ENCODE data around the gene DAD1. TPM values are rescaled to one million over a fixed set of nuclear protein-coding genes. Genes with fewer than 3 reads are reported as not detected.

Gene DAD1
- total RNA-seq, 1 donor from 2014 or later, result 255 TPM

DNA sequence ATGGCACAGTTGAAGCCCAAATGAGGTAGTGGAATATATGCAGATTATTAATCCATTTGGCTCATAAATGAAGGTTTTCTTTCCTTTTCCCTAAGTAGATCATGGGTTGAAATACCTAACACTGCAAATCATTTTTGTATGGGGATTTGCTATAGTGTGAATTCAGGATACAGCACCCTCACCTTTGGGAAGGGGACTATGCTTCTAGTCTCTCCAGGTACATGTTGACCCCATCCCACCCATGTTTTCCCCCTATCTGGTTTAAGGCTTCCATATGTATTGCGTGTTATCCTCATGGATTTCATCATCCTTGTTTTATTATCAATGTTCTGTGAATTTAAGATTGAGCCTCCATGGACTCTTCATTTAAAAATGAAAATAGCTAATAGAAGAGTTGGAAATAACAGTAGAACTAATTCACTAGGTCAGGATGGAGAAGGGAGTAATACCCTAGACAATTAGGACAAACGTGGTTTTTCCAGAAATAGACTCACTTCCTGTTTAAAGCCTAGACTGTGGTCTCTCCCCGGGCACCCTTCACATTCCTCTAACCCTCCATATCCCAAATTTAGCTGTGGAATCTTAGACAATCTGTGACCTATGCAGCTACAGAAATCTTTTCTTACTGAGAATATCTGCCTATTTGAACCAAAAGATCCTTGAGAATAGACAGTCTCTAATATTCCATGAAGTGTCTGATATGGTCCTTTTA is 56.5 kb downstream of the DAD1 start:
- Mint-ChIP-seq H3K36me3 (ENCODE audit: low read depth) (peaks cover 89% of the 10 kb centered on the region), H3K9me3 (no peaks in the 10 kb centered on the region), H3K4me1 (peaks cover 82% of the 10 kb centered on the region), H3K4me3 (peak overlapping the region; percentile 81), H3K27me3 (no peaks in the 10 kb centered on the region), H3K27ac (peak overlapping the region; percentile 94)
- intact Hi-C loops (cut with micrococcal nuclease), result loop anchor here (5.0 kb wide), 2 partner anchors 35 to 810 kb away; no protein-coding TSS in a partner anchor
- no peak for DNase-seq

DNA sequence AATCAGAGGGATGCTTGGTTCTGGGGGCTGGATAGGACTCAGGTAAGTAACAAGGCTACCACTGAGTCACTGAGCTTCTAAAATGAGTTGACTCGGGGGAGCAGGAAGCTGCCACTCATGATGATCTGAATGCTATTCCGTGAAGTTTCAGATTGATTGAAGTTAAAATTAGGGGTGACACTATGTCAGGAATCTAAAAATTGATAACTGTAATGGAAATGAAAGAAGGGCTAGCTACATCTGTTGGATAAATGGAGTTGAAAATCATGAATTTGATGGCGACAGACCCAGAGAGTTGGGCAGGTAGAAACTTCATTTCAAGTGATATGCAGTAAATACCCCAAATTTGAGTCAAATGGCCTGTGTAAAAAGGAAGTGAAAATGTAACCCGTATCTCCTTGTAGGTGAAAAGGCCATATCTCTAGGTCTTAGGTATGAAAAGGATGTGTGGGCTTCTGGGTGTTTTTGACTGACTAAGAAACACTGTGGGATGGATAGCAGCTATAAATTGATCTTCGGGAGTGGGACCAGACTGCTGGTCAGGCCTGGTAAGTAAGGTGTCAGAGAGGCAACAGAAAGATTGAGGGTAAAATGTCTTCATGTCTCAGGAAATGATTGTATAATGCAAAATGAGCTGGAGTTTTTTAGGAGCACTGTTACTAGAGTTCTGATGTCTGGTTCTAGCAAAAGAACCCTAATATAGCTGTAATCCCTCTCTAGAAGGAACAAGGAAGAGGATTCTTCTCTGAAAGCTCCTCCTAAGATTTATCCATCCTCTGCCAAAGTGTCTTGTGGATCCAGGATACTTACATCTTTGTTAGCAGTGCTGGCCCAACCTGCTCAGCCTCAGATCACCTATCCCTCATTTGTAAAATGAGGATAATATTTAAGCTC is 57.3 kb downstream of the DAD1 start:
- no peak for DNase-seq
- H3K36me3 Mint-ChIP-seq (ENCODE audit: low read depth), result peaks cover 91% of the 10 kb centered on the region
- no peaks in the 10 kb centered on the region for H3K27me3 Mint-ChIP-seq
- H3K4me1 Mint-ChIP-seq, result peaks cover 82% of the 10 kb centered on the region
- peak overlapping the region; percentile 81 for H3K4me3 Mint-ChIP-seq
- intact Hi-C loops (cut with micrococcal nuclease), result loop anchor here (1.0 to 5.0 kb wide), 3 partner anchors 10 to 809 kb away; no protein-coding TSS in a partner anchor
- H3K9me3 Mint-ChIP-seq, result no peaks in the 10 kb centered on the region
- peak overlapping the region; percentile 94 for H3K27ac Mint-ChIP-seq

GRCh38 chr14:22530127-22530526 is 58.9 kb downstream of the DAD1 start:
- no peaks in the 10 kb centered on the region for H3K27me3 Mint-ChIP-seq
- H3K27ac Mint-ChIP-seq, result peak overlapping the region; percentile 93
- peak overlapping the region; percentile 83 for H3K4me3 Mint-ChIP-seq
- no peaks in the 10 kb centered on the region for H3K9me3 Mint-ChIP-seq
- intact Hi-C loops (cut with micrococcal nuclease), result loop anchor here (5.0 kb wide), 2 partner anchors 37 to 808 kb away; no protein-coding TSS in a partner anchor
- peaks cover 87% of the 10 kb centered on the region for H3K4me1 Mint-ChIP-seq
- peaks cover 95% of the 10 kb centered on the region for H3K36me3 Mint-ChIP-seq (ENCODE audit: low read depth)
- no peak for DNase-seq

DNA sequence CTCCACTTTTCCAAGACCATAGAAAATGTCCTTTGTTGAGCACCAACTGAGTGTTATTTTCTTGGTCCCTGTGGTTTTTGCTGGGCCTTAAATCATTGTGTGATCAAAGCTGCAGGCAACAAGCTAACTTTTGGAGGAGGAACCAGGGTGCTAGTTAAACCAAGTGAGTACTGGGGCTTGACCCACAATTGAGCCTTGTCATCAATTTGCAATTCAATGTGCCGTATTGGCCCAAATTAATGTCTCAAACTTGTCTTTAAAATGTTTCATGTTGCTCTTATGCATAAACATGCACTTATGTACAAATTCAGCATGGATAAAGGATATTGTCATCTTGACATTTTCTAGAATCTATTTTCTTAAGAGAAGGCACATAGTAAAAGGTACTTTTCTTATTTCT is 62.3 kb downstream of the DAD1 start:
- Mint-ChIP-seq H3K4me1 (peaks cover 85% of the 10 kb centered on the region), H3K9me3 (no peaks in the 10 kb centered on the region), H3K36me3 (ENCODE audit: low read depth) (peaks cover 95% of the 10 kb centered on the region), H3K4me3 (peak overlapping the region; percentile 83), H3K27me3 (no peaks in the 10 kb centered on the region), H3K27ac (peak overlapping the region; percentile 93)
- DNase-seq, result no peak
- intact Hi-C loops (cut with micrococcal nuclease), result loop anchor here (1.0 kb wide), 1 partner anchor 8 kb away; no protein-coding TSS in a partner anchor

DNA sequence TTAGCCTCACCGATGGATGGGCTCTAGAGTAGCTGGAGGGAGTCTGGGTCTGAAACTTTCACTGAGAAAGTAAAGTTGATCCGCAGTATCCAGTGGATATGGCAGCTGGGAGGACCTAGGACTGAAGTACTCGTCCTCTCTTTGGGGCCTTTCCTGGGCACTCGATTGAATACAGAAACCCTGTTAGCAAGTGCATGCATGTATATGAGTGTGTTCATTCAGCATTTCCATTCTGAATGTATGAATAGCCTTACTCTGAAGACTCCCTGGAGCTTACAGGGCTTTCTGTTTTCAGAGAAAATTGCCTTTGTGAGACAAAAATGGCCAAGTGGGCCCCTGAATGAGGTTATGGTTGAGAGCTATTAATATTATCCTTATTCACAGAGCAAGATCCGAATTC is 62.8 kb downstream of the DAD1 start:
- H3K36me3 Mint-ChIP-seq (ENCODE audit: low read depth), result peaks cover 94% of the 10 kb centered on the region
- intact Hi-C loops (cut with micrococcal nuclease), result loop anchor here (1.0 kb wide), 1 partner anchor 8 kb away; no protein-coding TSS in a partner anchor

GRCh38 chr14:22524784-22525161 is 64.3 kb downstream of the DAD1 start:
- Mint-ChIP-seq H3K4me1 (peaks cover 88% of the 10 kb centered on the region), H3K36me3 (ENCODE audit: low read depth) (peaks cover 96% of the 10 kb centered on the region), H3K9me3 (no peaks in the 10 kb centered on the region), H3K4me3 (peak overlapping the region; percentile 83), H3K27ac (peak overlapping the region; percentile 93), H3K27me3 (no peaks in the 10 kb centered on the region)
- intact Hi-C loops (cut with micrococcal nuclease), result no loop called here
- DNase-seq, result no peak

More for the DNA sequence above, 62.8 kb downstream of the DAD1 start:
- H3K4me1 Mint-ChIP-seq, result peaks cover 84% of the 10 kb centered on the region
- no peaks in the 10 kb centered on the region for H3K9me3 Mint-ChIP-seq
- H3K27ac Mint-ChIP-seq, result peak overlapping the region; percentile 93
- H3K27me3 Mint-ChIP-seq, result no peaks in the 10 kb centered on the region
- no peak for DNase-seq
- H3K4me3 Mint-ChIP-seq, result peak overlapping the region; percentile 83

DNA sequence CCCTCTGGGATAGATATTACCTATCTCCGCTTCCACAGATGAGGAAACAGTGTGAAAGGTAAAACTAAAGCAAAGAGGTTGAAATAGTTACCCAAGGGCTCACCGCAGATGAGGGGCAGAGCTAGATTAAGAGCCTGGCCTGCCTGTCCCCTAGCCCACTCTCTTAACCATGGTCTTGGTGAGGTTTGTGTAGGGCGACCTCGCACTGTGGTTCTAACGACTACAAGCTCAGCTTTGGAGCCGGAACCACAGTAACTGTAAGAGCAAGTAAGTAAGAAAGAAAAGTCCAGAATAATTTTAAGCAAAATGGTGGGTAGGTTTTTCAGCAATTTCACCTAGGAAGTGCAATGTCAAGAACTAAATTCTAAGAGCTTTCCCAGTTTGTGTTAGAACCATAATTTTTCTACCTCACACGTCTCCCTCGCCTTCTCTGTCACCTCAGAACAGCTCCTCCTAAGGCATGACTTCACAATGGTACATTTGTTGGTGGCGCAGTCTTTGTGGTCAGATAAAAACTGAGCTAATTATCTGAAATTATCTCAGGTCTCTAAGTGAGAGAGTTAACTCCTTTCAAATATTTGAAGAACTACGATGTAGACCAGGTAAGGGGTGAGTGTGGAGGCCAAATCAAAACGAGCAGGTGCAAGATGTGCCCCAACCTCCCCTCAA is 64.8 kb downstream of the DAD1 start:
- Mint-ChIP-seq H3K27me3 (no peaks in the 10 kb centered on the region), H3K36me3 (ENCODE audit: low read depth) (peaks cover 96% of the 10 kb centered on the region), H3K4me3 (peak overlapping the region; percentile 83), H3K9me3 (no peaks in the 10 kb centered on the region), H3K27ac (peak overlapping the region; percentile 93), H3K4me1 (peaks cover 89% of the 10 kb centered on the region)
- DNase-seq, result peak; percentile 75
- intact Hi-C loops (cut with micrococcal nuclease), result no loop called here

DNA sequence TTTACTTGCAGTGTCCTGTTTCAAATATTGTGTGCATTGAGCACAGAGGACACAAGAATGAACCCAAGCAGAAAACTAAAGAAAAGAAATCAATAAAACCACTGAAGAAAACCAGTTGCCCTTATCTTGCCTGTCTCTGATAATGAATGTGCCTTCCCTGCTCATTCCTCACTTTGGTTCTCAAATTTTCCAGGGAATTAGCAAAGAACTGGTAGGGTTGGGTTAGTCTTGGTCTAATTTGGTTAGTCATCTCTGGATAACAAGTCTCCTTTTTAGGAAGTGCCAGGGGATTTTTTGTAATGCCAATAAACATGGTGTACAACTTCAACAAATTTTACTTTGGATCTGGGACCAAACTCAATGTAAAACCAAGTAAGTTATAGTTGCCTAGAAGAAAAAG is 65.7 kb downstream of the DAD1 start:
- H3K27me3 Mint-ChIP-seq, result no peaks in the 10 kb centered on the region
- intact Hi-C loops (cut with micrococcal nuclease), result loop anchor here (1.0 kb wide), 1 partner anchor 8 kb away; no protein-coding TSS in a partner anchor
- DNase-seq, result no peak
- H3K27ac Mint-ChIP-seq, result peak overlapping the region; percentile 90
- peak overlapping the region; percentile 83 for H3K4me3 Mint-ChIP-seq
- H3K4me1 Mint-ChIP-seq, result peaks cover 83% of the 10 kb centered on the region
- H3K9me3 Mint-ChIP-seq, result no peaks in the 10 kb centered on the region
- peaks cover 96% of the 10 kb centered on the region for H3K36me3 Mint-ChIP-seq (ENCODE audit: low read depth)

- Mint-ChIP-seq H3K27ac (peak overlapping the region; percentile 90), H3K27me3 (no peaks in the 10 kb centered on the region), H3K36me3 (ENCODE audit: low read depth) (peaks cover 98% of the 10 kb centered on the region), H3K4me3 (peak overlapping the region; percentile 83), H3K9me3 (no peaks in the 10 kb centered on the region), H3K4me1 (peaks cover 84% of the 10 kb centered on the region)
- intact Hi-C loops (cut with micrococcal nuclease), result no loop called here
- no peak for DNase-seq
Observed at GRCh38 chr14:22522466-22522957, 66.5 kb downstream of the DAD1 start.

- intact Hi-C loops (cut with micrococcal nuclease), result loop anchor here (1.0 kb wide), 1 partner anchor 10 kb away; no protein-coding TSS in a partner anchor
- Mint-ChIP-seq H3K27me3 (no peaks in the 10 kb centered on the region), H3K4me1 (peaks cover 84% of the 10 kb centered on the region), H3K9me3 (no peaks in the 10 kb centered on the region), H3K36me3 (ENCODE audit: low read depth) (peaks cover 98% of the 10 kb centered on the region), H3K27ac (peak overlapping the region; percentile 90), H3K4me3 (peak overlapping the region; percentile 83)
- no peak for DNase-seq
Observed at GRCh38 chr14:22521449-22522239, 67.4 kb downstream of the DAD1 start.

DNA sequence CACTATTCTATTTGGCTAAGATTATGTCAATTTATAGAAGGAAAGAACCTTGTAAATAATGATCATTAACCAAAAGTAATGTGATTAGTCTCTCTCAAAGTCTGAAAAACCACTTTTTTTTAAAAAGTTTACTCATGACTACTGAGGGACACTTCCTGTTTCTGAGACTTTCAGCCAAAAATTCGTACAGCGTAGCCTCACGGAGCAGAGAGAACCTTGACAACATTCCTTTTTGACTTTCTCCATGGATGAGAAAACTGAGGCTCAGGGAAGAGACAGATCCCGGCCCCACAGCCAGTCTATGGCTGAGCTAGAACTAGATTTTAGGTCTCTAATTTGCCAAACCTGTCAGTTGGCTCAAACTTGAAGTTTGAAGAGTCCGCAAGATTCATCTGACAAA is 68.2 kb downstream of the DAD1 start:
- intact Hi-C loops (cut with micrococcal nuclease), result loop anchor here (1.0 kb wide), 1 partner anchor 11 kb away; no protein-coding TSS in a partner anchor
- peak overlapping the region; percentile 83 for H3K4me3 Mint-ChIP-seq
- peak overlapping the region; percentile 90 for H3K27ac Mint-ChIP-seq
- H3K9me3 Mint-ChIP-seq, result no peaks in the 10 kb centered on the region
- no peak for DNase-seq
- H3K4me1 Mint-ChIP-seq, result peaks cover 84% of the 10 kb centered on the region
- H3K36me3 Mint-ChIP-seq (ENCODE audit: low read depth), result peaks cover 96% of the 10 kb centered on the region
- no peaks in the 10 kb centered on the region for H3K27me3 Mint-ChIP-seq

- no peak for DNase-seq
- intact Hi-C loops (cut with micrococcal nuclease), result loop anchor here (5.0 to 10.0 kb wide), 3 partner anchors 32 to 1255 kb away; partner anchors contain the start of gene HNRNPC
- H3K9me3 Mint-ChIP-seq, result no peaks in the 10 kb centered on the region
- H3K4me3 Mint-ChIP-seq, result peak overlapping the region; percentile 83
- no peaks in the 10 kb centered on the region for H3K27me3 Mint-ChIP-seq
- peaks cover 83% of the 10 kb centered on the region for H3K4me1 Mint-ChIP-seq
- peak overlapping the region; percentile 90 for H3K27ac Mint-ChIP-seq
- H3K36me3 Mint-ChIP-seq (ENCODE audit: low read depth), result peaks cover 96% of the 10 kb centered on the region
Observed at GRCh38 chr14:22519877-22520685, 68.9 kb downstream of the DAD1 start.
